Measurements from ENCODE around the gene CYSTM1.

CYSTM1 gene

DNA sequence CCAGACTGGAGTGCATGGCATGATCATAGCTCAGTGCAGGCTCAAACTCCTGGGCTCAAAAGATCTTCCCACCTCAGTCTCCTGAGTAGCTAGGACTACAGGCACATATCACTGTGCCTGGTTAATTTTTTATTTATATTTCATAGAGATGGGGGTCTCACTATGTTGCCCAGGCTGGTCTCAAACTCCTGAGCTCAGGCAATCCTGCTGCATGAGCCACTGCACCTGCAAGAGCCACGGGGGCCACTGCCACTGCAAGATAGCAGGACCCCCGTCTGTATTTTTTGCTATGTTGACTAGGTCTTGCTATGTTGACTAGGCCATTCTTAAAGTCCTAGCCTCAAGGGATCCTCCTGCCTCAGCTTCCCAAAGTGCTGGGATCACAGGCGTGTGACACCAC is 6.5 kb downstream of the CYSTM1 start:
- no peaks in the 10 kb centered on the region for H3K9me3 ChIP-seq (ENCODE audit: insufficient read depth, low read depth, low read length)
- H3K36me3 ChIP-seq (ENCODE audit: insufficient read depth, low read depth, low read length), result no peaks in the 10 kb centered on the region
- no peak overlapping the region for H3K4me3 ChIP-seq (ENCODE audit: low read length)
- no peak overlapping the region for H3K9ac ChIP-seq (ENCODE audit: low read depth, low read length)
- H3K4me1 ChIP-seq (ENCODE audit: insufficient read depth, low read length), result peaks cover 4% of the 10 kb centered on the region; the same call in 1 of the 2 replicates
- no peak overlapping the region for H3K27ac ChIP-seq (ENCODE audit: low read length)
- no peaks in the 10 kb centered on the region for H3K27me3 ChIP-seq (ENCODE audit: insufficient read depth, low read length)

DNA sequence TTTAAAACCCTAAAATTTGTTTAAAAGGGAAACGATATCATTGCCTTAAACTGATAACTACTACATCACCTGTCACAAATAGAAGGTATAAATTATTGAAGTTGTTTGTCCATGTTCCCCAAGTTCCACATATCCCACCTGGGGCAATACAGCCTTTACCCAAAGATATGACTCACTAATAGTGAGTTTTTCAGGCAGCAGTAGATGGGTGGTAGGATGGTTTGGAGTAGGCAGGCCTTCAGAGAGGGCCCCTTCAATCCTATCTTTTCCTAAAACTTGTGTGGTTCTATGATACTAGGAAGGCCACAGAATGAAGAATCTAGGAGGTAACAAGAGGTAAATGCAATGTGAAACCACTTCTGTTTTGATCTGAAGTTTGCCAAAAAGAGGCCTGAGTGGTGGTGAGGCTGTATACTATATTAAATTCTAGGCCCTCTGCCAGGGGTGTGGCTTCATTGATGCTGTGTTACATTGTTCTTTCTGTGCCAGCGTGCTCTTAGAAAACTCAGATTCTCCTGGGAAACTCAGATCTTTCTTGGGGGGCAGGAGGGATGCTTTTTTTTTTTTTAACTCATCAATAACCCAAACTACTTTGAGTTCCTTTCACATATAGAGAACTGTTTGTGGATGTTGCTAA is 7.2 kb downstream of the CYSTM1 start:
- Histone ChIP-seq H3K9ac (ENCODE audit: low read depth, low read length) (no peak overlapping the region), H3K27me3 (ENCODE audit: insufficient read depth, low read length) (no peaks in the 10 kb centered on the region), H3K4me1 (ENCODE audit: insufficient read depth, low read length) (peaks cover 4% of the 10 kb centered on the region; the same call in 1 of the 2 replicates), H3K27ac (ENCODE audit: low read length) (no peak overlapping the region), H3K36me3 (ENCODE audit: insufficient read depth, low read depth, low read length) (no peaks in the 10 kb centered on the region), H3K9me3 (ENCODE audit: insufficient read depth, low read depth, low read length) (no peaks in the 10 kb centered on the region), H3K4me3 (ENCODE audit: low read length) (no peak overlapping the region)

DNA sequence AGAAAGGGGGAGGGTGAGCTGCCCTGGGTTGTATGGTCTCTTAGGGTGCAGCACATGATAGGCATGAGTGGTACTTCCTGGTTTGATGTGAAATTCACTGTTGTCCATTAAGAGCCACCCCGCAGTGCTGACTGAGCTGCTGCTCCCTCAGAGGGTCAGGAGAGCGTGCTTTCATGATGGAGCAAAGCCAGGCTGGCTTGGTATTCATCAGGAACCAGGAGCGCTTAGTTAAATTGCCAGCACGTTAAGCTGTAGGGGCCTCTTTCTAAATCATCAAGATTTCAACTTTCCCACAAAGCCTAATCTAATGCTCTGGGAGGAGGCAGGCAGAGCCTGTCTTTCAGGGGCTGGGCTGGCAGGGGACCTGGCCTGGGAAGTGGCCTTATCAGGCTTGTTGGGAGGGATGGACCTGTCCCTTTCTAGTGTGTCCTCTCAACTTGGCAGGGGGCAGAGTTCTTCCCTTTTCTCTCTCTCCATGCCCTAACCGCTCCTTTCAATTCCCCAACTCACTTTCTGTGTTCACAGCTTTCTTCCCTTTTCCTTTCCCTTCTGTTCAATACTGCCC is 7.9 kb downstream of the CYSTM1 start:
- Histone ChIP-seq H3K4me3 (ENCODE audit: low read length) (no peak overlapping the region), H3K4me1 (ENCODE audit: insufficient read depth, low read length) (peaks cover 4% of the 10 kb centered on the region; the same call in 1 of the 2 replicates), H3K36me3 (ENCODE audit: insufficient read depth, low read depth, low read length) (no peaks in the 10 kb centered on the region), H3K9ac (ENCODE audit: low read depth, low read length) (no peak overlapping the region), H3K9me3 (ENCODE audit: insufficient read depth, low read depth, low read length) (no peaks in the 10 kb centered on the region), H3K27me3 (ENCODE audit: insufficient read depth, low read length) (no peaks in the 10 kb centered on the region), H3K27ac (ENCODE audit: low read length) (no peak overlapping the region)

DNA sequence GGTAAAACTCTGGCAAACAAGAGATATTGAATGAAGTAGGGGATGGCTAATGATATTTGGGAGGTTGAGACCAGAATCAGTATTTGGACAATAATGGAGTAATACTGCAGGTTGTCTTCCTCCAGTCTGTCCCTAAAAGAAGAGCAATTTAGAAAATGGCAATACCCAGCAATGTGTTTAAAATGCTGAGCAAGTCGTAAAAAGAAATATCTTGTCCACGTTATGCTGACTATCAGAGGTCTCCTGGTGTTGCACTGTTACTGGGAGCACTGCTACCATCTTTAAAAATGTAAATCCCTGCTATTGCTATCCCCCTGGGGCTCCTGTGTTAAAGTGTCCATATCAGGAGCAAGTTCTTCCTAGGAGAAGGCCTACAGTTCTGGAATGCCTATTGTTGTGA is 10.4 kb downstream of the CYSTM1 start:
- H3K27me3 ChIP-seq (ENCODE audit: insufficient read depth, low read length), result no peaks in the 10 kb centered on the region

DNA sequence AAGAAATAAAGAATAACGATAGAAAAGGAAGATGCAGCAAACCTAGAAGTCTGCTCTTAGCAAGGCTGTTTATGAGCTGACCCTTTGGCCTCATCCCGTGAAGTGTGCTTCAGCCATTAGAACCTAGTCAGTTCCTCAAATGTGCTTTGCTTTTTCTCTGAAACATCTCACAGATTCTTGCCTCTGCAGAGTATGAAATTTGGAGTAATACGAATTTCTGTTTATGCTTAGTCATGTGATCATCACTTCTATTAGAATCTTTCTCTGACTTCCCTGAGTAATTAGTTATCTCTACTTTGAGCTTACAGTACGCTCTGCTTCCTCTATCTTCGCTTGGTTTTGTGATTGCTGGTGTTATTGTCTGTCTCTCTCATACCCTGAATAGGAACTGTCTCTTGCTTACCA is 11.3 kb downstream of the CYSTM1 start:
- Histone ChIP-seq H3K27ac (ENCODE audit: low read length) (no peak overlapping the region), H3K27me3 (ENCODE audit: insufficient read depth, low read length) (no peaks in the 10 kb centered on the region), H3K9me3 (ENCODE audit: insufficient read depth, low read depth, low read length) (no peaks in the 10 kb centered on the region), H3K4me1 (ENCODE audit: insufficient read depth, low read length) (peaks cover 12% of the 10 kb centered on the region), H3K36me3 (ENCODE audit: insufficient read depth, low read depth, low read length) (no peaks in the 10 kb centered on the region), H3K4me3 (ENCODE audit: low read length) (no peak overlapping the region), H3K9ac (ENCODE audit: low read depth, low read length) (no peak overlapping the region)

More for the DNA sequence above, 10.4 kb downstream of the CYSTM1 start:
- no peak overlapping the region for H3K27ac ChIP-seq (ENCODE audit: low read length)
- H3K4me1 ChIP-seq (ENCODE audit: insufficient read depth, low read length), result peaks cover 4% of the 10 kb centered on the region; the same call in 1 of the 2 replicates
- H3K4me3 ChIP-seq (ENCODE audit: low read length), result no peak overlapping the region
- no peaks in the 10 kb centered on the region for H3K36me3 ChIP-seq (ENCODE audit: insufficient read depth, low read depth, low read length)
- H3K9ac ChIP-seq (ENCODE audit: low read depth, low read length), result no peak overlapping the region
- H3K9me3 ChIP-seq (ENCODE audit: insufficient read depth, low read depth, low read length), result no peaks in the 10 kb centered on the region

DNA sequence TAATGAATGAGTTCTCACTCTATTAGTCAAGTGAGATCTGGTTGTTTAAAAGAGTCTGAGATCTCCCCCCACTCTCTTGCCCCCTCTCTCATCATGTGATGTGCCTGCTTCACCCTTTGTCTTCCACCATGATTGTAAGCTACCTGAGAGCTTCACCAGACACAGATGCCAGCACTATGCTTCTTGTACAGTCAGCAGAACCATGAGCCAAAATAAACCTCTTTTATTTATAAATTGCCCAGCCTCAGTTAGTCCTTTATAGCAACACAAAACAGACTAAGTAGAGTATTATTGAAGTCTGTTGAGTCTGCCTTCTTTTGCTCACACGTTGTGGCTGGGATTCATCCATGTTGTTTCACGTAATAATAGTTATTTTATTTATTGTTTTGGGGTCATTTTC is 14.3 kb downstream of the CYSTM1 start:
- Histone ChIP-seq H3K27me3 (ENCODE audit: insufficient read depth, low read length) (no peaks in the 10 kb centered on the region), H3K36me3 (ENCODE audit: insufficient read depth, low read depth, low read length) (no peaks in the 10 kb centered on the region), H3K9me3 (ENCODE audit: insufficient read depth, low read depth, low read length) (no peaks in the 10 kb centered on the region), H3K9ac (ENCODE audit: low read depth, low read length) (no peak overlapping the region), H3K4me3 (ENCODE audit: low read length) (no peak overlapping the region), H3K27ac (ENCODE audit: low read length) (no peak overlapping the region), H3K4me1 (ENCODE audit: insufficient read depth, low read length) (peaks cover 19% of the 10 kb centered on the region)

DNA sequence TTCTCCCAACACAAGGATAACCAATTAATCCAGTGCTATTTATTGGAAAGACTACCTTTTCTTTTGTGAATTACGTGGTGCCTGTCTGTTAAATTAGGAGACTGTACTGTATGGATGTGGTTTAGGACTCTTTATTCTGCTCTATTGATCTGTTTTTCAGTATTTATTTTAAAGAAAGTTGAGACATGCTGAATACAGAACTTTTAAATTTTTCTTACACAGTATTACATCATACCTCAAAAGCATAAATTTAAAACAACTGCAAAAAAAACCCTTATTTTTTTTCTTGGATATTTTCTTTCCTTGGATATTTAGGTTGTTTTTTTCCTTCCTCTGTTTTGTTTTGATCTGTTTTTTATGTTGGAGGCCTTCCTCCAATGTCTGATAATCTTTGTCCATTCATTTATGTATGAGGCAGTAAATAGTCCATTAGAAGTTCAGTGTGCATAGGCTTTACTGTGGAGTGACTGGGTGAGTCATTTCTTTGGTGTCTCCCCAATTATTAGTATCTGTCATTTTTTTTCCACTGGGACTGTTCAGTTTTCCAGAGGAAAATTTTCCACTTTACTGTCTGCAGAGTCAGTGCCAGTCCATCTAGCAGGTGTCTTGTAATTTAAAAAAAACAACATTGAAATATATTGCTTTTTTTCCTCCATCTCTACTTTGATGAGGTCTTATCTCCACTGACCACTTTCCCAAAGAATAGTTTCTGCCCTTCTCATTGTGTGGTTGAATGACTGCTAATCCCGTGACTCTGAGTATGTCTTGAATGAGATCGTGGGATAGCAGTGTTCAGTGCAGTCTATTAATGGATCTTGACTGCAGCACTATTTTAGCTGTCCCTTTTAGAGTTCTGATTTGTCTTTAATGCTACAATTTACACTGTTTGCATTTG is 15.2 kb downstream of the CYSTM1 start:
- H3K27me3 ChIP-seq (ENCODE audit: insufficient read depth, low read length), result no peaks in the 10 kb centered on the region
- H3K27ac ChIP-seq (ENCODE audit: low read length), result no peak overlapping the region
- peaks cover 4% of the 10 kb centered on the region; the same call in 1 of the 2 replicates for H3K36me3 ChIP-seq (ENCODE audit: insufficient read depth, low read depth, low read length)
- no peaks in the 10 kb centered on the region for H3K9me3 ChIP-seq (ENCODE audit: insufficient read depth, low read depth, low read length)
- H3K4me1 ChIP-seq (ENCODE audit: insufficient read depth, low read length), result peaks cover 19% of the 10 kb centered on the region
- H3K4me3 ChIP-seq (ENCODE audit: low read length), result no peak overlapping the region
- no peak overlapping the region for H3K9ac ChIP-seq (ENCODE audit: low read depth, low read length)

DNA sequence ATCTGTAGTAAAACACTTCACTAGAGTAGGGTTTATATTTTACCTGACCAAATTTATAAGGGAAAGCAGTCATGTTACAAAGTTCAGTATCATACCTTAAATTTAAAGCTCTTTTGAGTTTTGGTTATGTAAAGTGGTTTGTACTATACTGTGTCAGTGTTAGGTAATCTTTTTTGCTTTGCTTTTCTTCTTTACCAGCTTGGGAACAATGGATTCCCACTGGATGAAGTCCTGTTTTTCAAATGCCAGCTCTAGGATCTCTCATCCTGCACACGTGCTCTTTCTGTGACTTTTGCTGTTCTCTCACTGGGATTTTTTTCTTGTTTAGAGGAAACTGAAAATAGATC is 15.9 kb downstream of the CYSTM1 start:
- Histone ChIP-seq H3K9me3 (ENCODE audit: insufficient read depth, low read depth, low read length) (no peaks in the 10 kb centered on the region), H3K9ac (ENCODE audit: low read depth, low read length) (no peak overlapping the region), H3K27ac (ENCODE audit: low read length) (no peak overlapping the region), H3K36me3 (ENCODE audit: insufficient read depth, low read depth, low read length) (peaks cover 4% of the 10 kb centered on the region; the same call in 1 of the 2 replicates), H3K4me3 (ENCODE audit: low read length) (no peak overlapping the region), H3K4me1 (ENCODE audit: insufficient read depth, low read length) (peaks cover 19% of the 10 kb centered on the region), H3K27me3 (ENCODE audit: insufficient read depth, low read length) (no peaks in the 10 kb centered on the region)

DNA sequence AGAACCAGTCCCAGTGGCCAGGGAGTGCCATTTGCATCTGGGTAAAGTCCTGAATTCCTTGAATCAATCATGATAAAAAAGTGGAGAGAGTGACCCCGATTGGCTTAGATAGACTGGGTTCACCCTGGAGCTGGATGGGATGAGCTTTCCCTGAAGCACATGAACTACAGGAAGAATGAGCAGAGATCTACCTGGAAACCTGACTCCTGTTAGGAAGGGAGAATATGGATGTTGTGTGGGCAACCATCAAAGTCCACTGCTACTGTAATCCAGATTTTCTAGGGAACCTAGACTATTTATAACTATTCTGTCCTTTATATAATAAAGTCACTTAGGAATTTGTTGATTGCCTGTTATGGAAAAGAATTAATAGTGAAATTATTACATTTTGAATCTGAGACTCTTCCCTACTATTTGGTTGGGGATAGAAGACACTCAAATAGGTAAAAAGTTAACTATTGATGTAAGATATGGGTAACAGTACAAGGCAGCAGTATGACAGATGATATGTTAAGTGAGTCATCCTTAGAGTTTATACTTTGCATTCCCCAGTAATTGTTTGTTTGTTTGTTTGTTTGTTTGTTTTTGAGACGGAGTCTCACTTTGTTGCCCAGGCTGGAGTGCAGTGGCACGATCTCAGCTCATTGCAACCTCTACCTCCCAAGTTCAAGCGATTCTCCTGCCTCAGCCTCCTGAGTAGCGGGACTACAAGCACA is 17.9 kb downstream of the CYSTM1 start:
- Histone ChIP-seq H3K4me3 (ENCODE audit: low read length) (no peak overlapping the region), H3K27me3 (ENCODE audit: insufficient read depth, low read length) (no peaks in the 10 kb centered on the region), H3K36me3 (ENCODE audit: insufficient read depth, low read depth, low read length) (peaks cover 4% of the 10 kb centered on the region; the same call in 1 of the 2 replicates), H3K27ac (ENCODE audit: low read length) (no peak overlapping the region), H3K9ac (ENCODE audit: low read depth, low read length) (no peak overlapping the region), H3K4me1 (ENCODE audit: insufficient read depth, low read length) (peaks cover 19% of the 10 kb centered on the region), H3K9me3 (ENCODE audit: insufficient read depth, low read depth, low read length) (no peaks in the 10 kb centered on the region)

DNA sequence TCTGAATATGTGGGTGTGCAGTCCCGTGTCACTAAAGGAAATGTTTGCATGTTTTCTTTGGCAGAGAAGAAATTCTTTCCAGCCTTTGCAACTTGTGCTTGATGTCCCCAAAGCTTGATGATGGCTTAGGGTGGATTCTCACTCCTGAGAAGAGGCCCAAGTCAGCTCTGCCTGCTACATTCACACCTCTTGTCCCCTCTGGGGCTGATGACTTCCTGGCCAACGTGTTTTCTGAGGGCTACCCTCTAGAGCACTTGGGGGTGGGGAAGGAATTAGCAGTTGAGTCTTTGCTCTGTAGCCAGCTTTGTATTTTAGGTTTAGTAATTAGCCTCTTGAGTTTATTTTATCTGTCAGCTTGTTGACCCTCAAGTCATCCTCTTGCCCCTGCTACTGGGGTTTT is 19.7 kb downstream of the CYSTM1 start:
- H3K9ac ChIP-seq (ENCODE audit: low read depth, low read length), result no peak overlapping the region
- H3K36me3 ChIP-seq (ENCODE audit: insufficient read depth, low read depth, low read length), result peaks cover 4% of the 10 kb centered on the region; the same call in 1 of the 2 replicates
- H3K27ac ChIP-seq (ENCODE audit: low read length), result no peak overlapping the region
- peaks cover 19% of the 10 kb centered on the region for H3K4me1 ChIP-seq (ENCODE audit: insufficient read depth, low read length)
- H3K9me3 ChIP-seq (ENCODE audit: insufficient read depth, low read depth, low read length), result no peaks in the 10 kb centered on the region
- H3K27me3 ChIP-seq (ENCODE audit: insufficient read depth, low read length), result no peaks in the 10 kb centered on the region
- H3K4me3 ChIP-seq (ENCODE audit: low read length), result no peak overlapping the region

DNA sequence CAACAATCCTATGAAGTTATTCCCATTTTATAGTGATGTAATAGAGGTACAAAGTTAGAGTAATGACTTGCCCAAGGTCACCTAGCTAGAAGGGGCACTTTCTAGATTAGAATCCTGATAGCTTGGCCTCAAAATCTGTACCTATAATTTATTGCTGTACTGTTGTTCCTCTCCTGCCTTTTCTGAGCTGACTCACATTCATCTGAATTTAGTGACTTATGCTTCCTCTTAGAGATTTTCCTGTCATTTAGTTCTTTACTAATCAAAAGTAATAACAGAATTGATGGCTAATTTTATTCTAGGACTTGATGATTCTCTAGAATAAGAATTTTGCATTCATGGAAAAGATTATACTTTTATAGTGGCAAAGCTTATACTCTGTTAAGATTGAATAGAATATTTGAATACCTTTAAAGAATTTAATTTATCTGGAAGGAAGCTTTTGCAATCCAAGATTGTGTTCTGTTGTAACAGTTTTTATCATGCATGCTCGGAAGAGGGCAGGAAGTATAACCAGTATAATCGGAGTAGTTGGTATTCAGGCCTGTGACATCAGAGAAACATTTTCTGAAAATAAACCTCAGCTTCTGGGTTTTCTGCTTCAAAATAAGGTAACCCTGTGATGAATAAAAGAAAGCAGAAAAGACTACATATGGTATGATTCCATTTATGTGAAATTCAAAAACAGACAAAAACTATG is 21.3 kb downstream of the CYSTM1 start:
- Histone ChIP-seq H3K9me3 (ENCODE audit: insufficient read depth, low read depth, low read length) (no peaks in the 10 kb centered on the region), H3K4me1 (ENCODE audit: insufficient read depth, low read length) (peaks cover 11% of the 10 kb centered on the region), H3K27me3 (ENCODE audit: insufficient read depth, low read length) (no peaks in the 10 kb centered on the region), H3K36me3 (ENCODE audit: insufficient read depth, low read depth, low read length) (peaks cover 4% of the 10 kb centered on the region; the same call in 1 of the 2 replicates), H3K27ac (ENCODE audit: low read length) (no peak overlapping the region), H3K4me3 (ENCODE audit: low read length) (no peak overlapping the region), H3K9ac (ENCODE audit: low read depth, low read length) (no peak overlapping the region)

Data from iPS-20b (cell line).